ENCODE results near the gene FOSB. TPM values are rescaled to one million over a fixed set of nuclear protein-coding genes. Genes with fewer than 3 reads are reported as not detected.

The FOSB gene
- total RNA-seq, 1 donor from 2014 or later, result 176 TPM

GRCh38 chr19:45492627-45493470 is 25.1 kb downstream of the FOSB start:
- Mint-ChIP-seq H3K9me3 (ENCODE audit: unreplicated experiment) (no peaks in the 10 kb centered on the region), H3K4me3 (ENCODE audit: unreplicated experiment) (peak overlapping the region; percentile 84), H3K36me3 (ENCODE audit: unreplicated experiment) (no peaks in the 10 kb centered on the region), H3K4me1 (ENCODE audit: unreplicated experiment) (peaks cover 15% of the 10 kb centered on the region), H3K27me3 (ENCODE audit: unreplicated experiment) (peaks cover 8% of the 10 kb centered on the region), H3K27ac (ENCODE audit: unreplicated experiment) (peak overlapping the region; percentile 83)
- TF ChIP-seq CTCF (IDR thresholded peaks at IDR 0.05), result no peak
- no peak for DNase-seq (ENCODE audit: extremely low spot score, unreplicated experiment)

DNA sequence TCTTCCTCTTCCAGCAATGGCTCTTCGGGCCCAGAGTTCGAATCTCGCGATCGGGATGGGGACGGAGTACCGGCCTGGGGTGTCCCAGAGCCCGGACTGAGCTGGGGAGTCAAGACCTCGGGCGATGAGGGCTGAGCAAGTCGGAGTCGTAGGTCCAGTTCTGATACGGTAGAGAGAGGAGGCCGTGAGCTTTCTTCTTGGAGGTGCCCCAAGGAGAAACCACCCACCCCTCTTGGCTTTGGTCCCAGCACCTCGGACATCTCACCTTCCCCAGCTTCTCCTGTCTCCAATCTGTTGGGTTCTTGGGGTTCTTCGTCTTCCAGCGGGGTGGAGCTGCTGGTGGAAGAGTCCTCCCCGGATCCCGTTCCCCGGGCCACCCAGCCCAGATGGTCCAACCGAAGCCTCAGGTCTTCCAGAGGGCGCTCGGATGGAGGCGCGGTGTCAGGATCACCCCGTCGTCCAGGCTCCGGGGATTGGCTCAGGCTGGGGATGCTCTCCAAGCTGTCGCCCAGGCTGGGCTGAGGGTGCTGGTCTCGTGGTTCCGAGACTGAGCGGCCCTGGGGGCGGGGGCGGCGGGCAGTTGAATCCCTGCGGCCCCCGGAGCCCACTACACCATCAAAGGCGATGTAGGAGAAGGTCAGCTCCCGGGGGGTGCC is 26.6 kb downstream of the FOSB start:
- Mint-ChIP-seq H3K27me3 (ENCODE audit: unreplicated experiment) (peaks cover 17% of the 10 kb centered on the region), H3K9me3 (ENCODE audit: unreplicated experiment) (no peaks in the 10 kb centered on the region), H3K4me1 (ENCODE audit: unreplicated experiment) (peaks cover 23% of the 10 kb centered on the region), H3K36me3 (ENCODE audit: unreplicated experiment) (no peaks in the 10 kb centered on the region), H3K4me3 (ENCODE audit: unreplicated experiment) (peak overlapping the region; percentile 14), H3K27ac (ENCODE audit: unreplicated experiment) (no peak overlapping the region)
- no peak for TF ChIP-seq CTCF (IDR thresholded peaks at IDR 0.05)
- no peak for DNase-seq (ENCODE audit: extremely low spot score, unreplicated experiment)

- Mint-ChIP-seq H3K4me1 (ENCODE audit: unreplicated experiment) (peaks cover 26% of the 10 kb centered on the region), H3K4me3 (ENCODE audit: unreplicated experiment) (peak overlapping the region; percentile 81), H3K9me3 (ENCODE audit: unreplicated experiment) (no peaks in the 10 kb centered on the region), H3K27me3 (ENCODE audit: unreplicated experiment) (peaks cover 22% of the 10 kb centered on the region), H3K27ac (ENCODE audit: unreplicated experiment) (no peak overlapping the region), H3K36me3 (ENCODE audit: unreplicated experiment) (no peaks in the 10 kb centered on the region)
- TF ChIP-seq CTCF (IDR thresholded peaks at IDR 0.05), result no peak
- DNase-seq (ENCODE audit: extremely low spot score, unreplicated experiment), result no peak
Measured at GRCh38 chr19:45495178-45495577, 27.4 kb downstream of the FOSB start.

DNA sequence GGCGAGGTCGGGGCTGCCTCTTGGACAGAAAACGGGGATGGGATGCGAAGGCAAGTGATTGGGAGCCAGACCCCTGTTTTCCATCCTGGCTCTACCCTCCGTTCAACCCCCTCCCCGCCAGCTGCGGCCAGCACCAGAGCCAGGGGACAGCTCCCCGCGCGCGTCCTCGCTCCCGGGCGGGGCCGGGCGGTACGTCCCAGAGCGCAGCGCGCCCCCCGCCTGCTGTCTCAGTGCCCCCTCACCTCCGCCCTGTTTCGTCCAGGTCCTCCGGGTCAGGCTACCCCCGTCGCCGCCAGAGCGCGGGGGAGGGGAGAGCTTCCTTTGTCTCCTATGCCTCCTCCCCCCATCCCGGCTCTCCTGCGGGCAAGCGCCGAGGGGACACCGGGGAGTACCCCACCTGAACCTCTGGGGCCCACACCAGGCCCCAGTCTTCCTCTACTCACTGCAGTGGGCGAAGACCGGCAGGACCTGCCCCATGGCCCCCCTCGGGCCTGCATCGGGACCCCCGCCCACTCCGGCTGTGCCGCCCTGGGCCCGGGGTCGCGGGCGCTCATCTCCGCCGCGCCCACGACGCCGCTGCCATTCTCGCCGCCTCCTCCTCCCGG is 28.7 kb downstream of the FOSB start:
- H3K4me3 Mint-ChIP-seq (ENCODE audit: unreplicated experiment), result peak overlapping the region; percentile 81
- TF ChIP-seq CTCF (IDR thresholded peaks at IDR 0.05), result no peak
- H3K4me1 Mint-ChIP-seq (ENCODE audit: unreplicated experiment), result peaks cover 26% of the 10 kb centered on the region
- H3K9me3 Mint-ChIP-seq (ENCODE audit: unreplicated experiment), result no peaks in the 10 kb centered on the region
- no peak for DNase-seq (ENCODE audit: extremely low spot score, unreplicated experiment)
- H3K36me3 Mint-ChIP-seq (ENCODE audit: unreplicated experiment), result no peaks in the 10 kb centered on the region
- peaks cover 26% of the 10 kb centered on the region for H3K27me3 Mint-ChIP-seq (ENCODE audit: unreplicated experiment)
- no peak overlapping the region for H3K27ac Mint-ChIP-seq (ENCODE audit: unreplicated experiment)

DNA sequence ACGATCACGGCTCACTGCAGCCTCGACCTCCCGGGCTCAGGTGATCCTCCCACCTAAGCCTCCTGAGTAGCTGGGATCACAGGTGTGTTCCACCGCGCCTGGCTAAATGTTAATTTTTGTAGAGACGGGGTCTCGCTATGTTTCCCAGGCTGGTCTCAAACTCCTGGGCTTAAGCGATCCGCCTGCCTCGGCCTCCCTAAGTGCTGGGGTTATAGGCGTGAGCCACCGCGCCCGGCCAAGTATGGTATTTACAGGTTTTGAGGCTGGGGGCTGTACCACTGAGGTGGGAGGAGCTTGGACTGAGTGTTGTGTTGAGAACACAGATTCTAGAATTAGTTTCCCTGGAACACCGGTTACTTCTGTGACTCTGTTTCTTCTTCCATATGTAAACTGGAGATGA is 30.0 kb downstream of the FOSB start:
- Mint-ChIP-seq H3K36me3 (ENCODE audit: unreplicated experiment) (no peaks in the 10 kb centered on the region), H3K27me3 (ENCODE audit: unreplicated experiment) (peaks cover 26% of the 10 kb centered on the region), H3K4me3 (ENCODE audit: unreplicated experiment) (peak overlapping the region; percentile 52), H3K27ac (ENCODE audit: unreplicated experiment) (no peak overlapping the region), H3K4me1 (ENCODE audit: unreplicated experiment) (peaks cover 24% of the 10 kb centered on the region), H3K9me3 (ENCODE audit: unreplicated experiment) (no peaks in the 10 kb centered on the region)
- no peak for DNase-seq (ENCODE audit: extremely low spot score, unreplicated experiment)
- TF ChIP-seq CTCF (IDR thresholded peaks at IDR 0.05), result no peak

Data from osteocyte (in vitro differentiated cells).